Activated CD8-positive, alpha-beta T cell treated with anti-CD3 and anti-CD28 coated beads, Interleukin-2, amount 10 ng/mL, durations not matched to agents 7 days and 5 days (primary cell): ENCODE measurements around the gene CRYBG2. TPM values are rescaled to one million over a fixed set of nuclear protein-coding genes. Genes with fewer than 3 reads are reported as not detected.
A peak's percentile ranks its signal among the peaks of the same experiment; 100 is the strongest.
"Not testable (repeated sequence)": the region's sequence is repeated elsewhere in the genome, so short reads cannot be mapped to it uniquely, and the experiment has no call there.

Experiments used
- ATAC-seq: fragments of 150-1000 bp; cut with Tn5 transposase; one replicate; pipeline ENCODE4 v1.10.0; 2021; ENCODE audit warnings: moderate library complexity
- CTCF ChIA-PET: fragments of 350-600 bp; sonication (Branson Sonifier 250); formaldehyde crosslinking; loops from one replicate; lab custom pipeline; 2021; ENCODE audit warnings: antibody characterized with exemption; lab: Charles Lee
- POLR2A ChIA-PET: fragments of 350-600 bp; sonication (Branson Sonifier 250); formaldehyde crosslinking; loops from one replicate; lab custom pipeline; 2021; ENCODE audit warnings: antibody characterized with exemption; lab: Charles Lee
- DNase-seq: peaks from one replicate; pipeline ENCODE4 v3.0.0-alpha.2; 2020
- H3K27ac Mint-ChIP-seq: one replicate; pipeline ENCODE4 v1.8.0; 2021; ENCODE audit warnings: mild to moderate bottlenecking, mixed read lengths
- H3K27me3 Mint-ChIP-seq: one replicate; pipeline ENCODE4 v1.8.0; 2021; ENCODE audit warnings: low read depth, mixed read lengths
- H3K36me3 Mint-ChIP-seq: one replicate; pipeline ENCODE4 v1.8.0; 2021; ENCODE audit warnings: low read depth, mixed read lengths
- H3K4me1 Mint-ChIP-seq: one replicate; pipeline ENCODE4 v1.8.0; 2021; ENCODE audit warnings: low read depth, mixed read lengths
- H3K4me3 Mint-ChIP-seq: one replicate; pipeline ENCODE4 v1.8.0; 2021; ENCODE audit warnings: mild to moderate bottlenecking, mixed read lengths
- H3K9me3 Mint-ChIP-seq: one replicate; pipeline ENCODE4 v1.8.0; 2022; ENCODE audit warnings: mixed read lengths; ENCODE audit not compliant: insufficient read depth
- total RNA-seq, 2 experiments: library from RNA; stranded (reverse); gene quantifications; one replicate each; pipeline ENCODE4 v1.2.3, GENCODE V29; 2021

CRYBG2 gene
- total RNA-seq, 2 experiments from 2014 or later: 7.6 to 8.7 TPM

DNA sequence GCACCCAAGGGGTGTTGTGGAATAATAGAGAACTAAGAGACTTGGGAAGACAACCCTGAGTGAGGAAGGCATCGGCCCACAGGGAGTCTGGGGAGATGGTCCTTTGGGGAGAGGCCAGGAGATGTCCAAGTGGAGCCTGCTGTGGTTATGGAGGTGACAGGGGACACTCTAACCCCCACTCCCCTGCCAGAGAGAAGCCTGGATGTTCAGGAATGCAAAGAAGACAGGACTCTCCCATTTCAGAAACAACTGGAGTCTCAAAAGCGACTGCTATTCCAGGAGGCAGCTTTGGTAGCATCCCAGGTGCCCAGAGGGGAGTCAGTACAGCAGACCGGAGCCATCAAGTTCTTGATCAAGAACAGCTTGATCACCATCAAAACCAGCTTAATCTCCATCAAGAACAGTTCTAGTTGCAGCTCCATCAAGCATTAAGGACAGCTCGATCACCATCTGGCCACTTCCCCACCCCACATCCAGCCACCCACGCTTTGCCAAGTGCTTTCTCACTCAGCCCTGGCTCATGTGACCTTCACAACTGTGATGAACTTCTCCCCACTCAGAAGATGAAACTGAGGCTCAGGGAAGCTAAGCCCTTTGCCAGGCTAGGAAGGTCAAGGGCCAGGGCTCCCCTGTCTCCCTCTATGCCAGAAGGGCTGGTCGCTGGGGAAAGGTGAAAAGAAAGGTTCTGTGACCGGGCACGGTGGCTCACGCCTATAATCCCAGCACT is 35.4 kb downstream of the CRYBG2 start:
- ATAC-seq: no peak
- no peaks in the 10 kb centered on the region for H3K9me3 Mint-ChIP-seq
- H3K4me3 Mint-ChIP-seq: peak overlapping the region; percentile 84

DNA sequence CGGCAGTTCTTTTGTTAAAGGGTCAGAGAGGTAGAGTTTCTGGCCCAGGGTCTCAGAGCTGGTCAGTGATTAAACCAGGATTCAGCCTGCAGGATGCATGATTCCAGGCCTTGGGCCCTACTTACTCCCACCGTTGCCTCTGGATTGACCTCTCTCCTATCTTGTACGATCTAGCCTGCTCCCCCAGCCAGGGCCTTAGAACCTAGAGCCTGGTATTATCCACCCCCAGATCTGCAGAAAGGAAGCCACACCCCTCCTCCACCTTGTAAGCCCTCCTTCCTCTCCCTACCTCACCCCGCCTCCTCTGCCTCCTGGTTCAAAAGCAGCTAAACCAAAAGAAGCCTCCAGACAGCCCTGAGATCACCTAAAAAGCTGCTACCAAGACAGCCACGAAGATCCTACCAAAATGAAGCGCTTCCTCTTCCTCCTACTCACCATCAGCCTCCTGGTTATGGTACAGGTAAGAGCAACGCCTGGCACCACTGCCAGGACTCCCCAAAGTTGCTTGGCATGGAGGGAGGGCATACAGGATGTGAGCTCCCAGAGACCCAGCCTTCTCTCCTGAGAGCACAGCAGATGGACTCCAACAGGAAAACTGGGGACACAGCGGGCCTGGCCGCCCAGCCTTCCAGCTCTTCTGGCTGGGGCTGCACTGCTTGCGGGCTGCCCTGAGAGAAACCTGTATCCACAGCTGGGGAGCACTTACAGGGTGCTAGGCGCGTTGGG is 36.2 kb downstream of the CRYBG2 start, which contains the start of gene CD52:
TSS of gene CD52 (plus strand) at position 347 of the 726 bp plus-strand sequence. CDS start at position 407, 60 bp downstream.
- ChIA-PET POLR2A (interaction anchor here (0.7 to 10.8 kb wide), 10 partner anchors 8 to 98 kb away, joined by 3 to 409 read pairs (median 4); partner anchors contain the start of genes CEP85, SH3BGRL3 and UBXN11), CTCF (interaction anchor here (0.6 to 11.5 kb wide), 22 partner anchors 10 to 192 kb away, joined by 3 to 591 read pairs (median 4); partner anchors contain the start of genes CEP85, DHDDS, SH3BGRL3 and UBXN11)
- no peaks in the 10 kb centered on the region for H3K27me3 Mint-ChIP-seq
- peak; percentile 83 for ATAC-seq
- peak; percentile 92 for DNase-seq
- peaks cover 71% of the 10 kb centered on the region for H3K4me1 Mint-ChIP-seq
- peak within 1 kb of the TSS; percentile 78 for H3K27ac Mint-ChIP-seq
- peak within 1 kb of the TSS; percentile 84 for H3K4me3 Mint-ChIP-seq
- no peaks in the 10 kb centered on the region for H3K9me3 Mint-ChIP-seq
- peaks cover 47% of the 10 kb centered on the region for H3K36me3 Mint-ChIP-seq

More for the DNA sequence above, 35.4 kb downstream of the CRYBG2 start:
- Mint-ChIP-seq H3K27me3 (no peaks in the 10 kb centered on the region), H3K4me1 (peaks cover 72% of the 10 kb centered on the region), H3K36me3 (peaks cover 54% of the 10 kb centered on the region), H3K27ac (peak overlapping the region; percentile 78)
- ChIA-PET CTCF (interaction anchor here (0.6 to 11.5 kb wide), 22 partner anchors 10 to 192 kb away, joined by 3 to 591 read pairs (median 4); partner anchors contain the start of genes CEP85, DHDDS, SH3BGRL3 and UBXN11), POLR2A (interaction anchor here (0.7 to 10.8 kb wide), 9 partner anchors 8 to 98 kb away, joined by 3 to 409 read pairs (median 6); partner anchors contain the start of genes CEP85, SH3BGRL3 and UBXN11)
- DNase-seq: peak; percentile 44

DNA sequence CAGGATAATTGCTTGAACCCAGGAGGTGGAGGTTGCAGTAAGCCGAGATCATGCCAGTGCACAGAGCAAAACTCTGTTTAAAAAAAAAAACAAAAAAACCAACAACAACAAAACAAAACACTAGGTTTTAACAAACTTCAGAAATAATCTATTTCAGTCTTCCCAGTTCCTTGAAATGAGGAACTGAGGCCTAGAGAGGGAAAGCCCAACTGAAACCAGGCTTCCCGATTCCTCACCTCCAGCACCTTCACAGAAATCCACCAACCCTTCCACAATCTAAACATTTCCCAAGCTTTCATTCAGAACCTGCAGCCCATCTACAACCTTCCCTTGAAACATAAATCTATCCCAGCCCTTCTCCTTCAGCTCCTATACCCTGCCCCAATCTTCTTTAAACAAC is 36.8 kb downstream of the CRYBG2 start:
- ChIA-PET POLR2A (interaction anchor here (0.9 to 10.8 kb wide), 9 partner anchors 8 to 83 kb away, joined by 3 to 409 read pairs (median 6); partner anchors contain the start of genes CEP85, SH3BGRL3 and UBXN11), CTCF (interaction anchor here (1.0 to 11.5 kb wide), 14 partner anchors 9 to 115 kb away, joined by 3 to 591 read pairs (median 6); partner anchors contain the start of genes CEP85, DHDDS, SH3BGRL3 and UBXN11)
- DNase-seq (no peak), ATAC-seq (no peak)
- Mint-ChIP-seq H3K27me3 (no peaks in the 10 kb centered on the region), H3K36me3 (peaks cover 41% of the 10 kb centered on the region), H3K27ac (peak overlapping the region; percentile 78), H3K9me3 (no peaks in the 10 kb centered on the region), H3K4me1 (peaks cover 65% of the 10 kb centered on the region), H3K4me3 (peak overlapping the region; percentile 84)

DNA sequence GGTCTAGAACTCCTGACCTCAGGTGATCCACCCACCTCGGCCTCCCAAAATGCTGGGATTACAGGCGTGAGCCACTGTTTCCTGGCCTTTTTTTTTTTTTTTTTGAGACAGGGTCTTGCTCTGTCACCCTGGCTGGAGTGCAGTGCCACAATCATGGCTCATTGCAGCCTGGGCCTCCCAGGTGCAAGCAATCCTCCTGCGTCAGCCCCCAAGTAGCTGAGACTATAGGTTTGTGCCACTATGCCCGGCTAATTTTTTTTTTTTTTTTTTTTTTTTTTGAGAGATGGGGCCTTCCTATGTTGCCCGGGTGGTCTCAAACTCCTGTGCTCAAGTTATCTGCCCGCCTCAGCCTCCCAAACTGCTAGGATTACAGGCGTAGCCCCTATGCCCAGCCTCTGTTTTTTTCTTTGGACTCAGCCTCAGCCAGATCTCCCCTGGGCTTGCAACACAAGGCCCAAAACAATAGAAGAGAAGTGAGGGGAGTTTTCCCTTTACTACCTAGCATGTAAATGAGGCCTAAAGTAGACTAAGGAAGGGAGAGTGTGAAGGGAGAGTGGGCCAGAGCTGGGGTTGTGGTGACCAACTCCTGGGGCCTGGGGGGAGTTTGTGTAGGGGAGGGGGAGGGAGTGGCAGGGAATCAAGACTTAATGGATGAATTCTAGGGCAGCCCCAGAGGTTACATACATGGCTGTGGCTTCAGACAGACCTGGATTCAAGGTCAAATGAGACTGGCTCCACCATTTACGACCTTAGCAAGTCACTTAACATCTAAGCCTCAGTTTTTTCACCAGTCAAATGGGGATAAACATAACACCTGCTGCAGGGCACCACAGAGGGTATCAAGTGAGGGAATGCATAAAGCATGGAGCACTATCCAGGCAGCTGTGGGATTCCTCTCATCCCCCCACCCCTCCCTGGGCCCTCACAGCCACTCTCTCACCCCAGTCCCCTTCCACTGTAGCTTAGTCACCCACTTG is 37.8 kb downstream of the CRYBG2 start:
- Mint-ChIP-seq H3K4me1 (peaks cover 61% of the 10 kb centered on the region), H3K27me3 (no peaks in the 10 kb centered on the region), H3K27ac (peak overlapping the region; percentile 75), H3K4me3 (peak overlapping the region; percentile 84), H3K36me3 (peaks cover 32% of the 10 kb centered on the region), H3K9me3 (no peaks in the 10 kb centered on the region)
- POLR2A ChIA-PET: interaction anchor here (1.3 to 10.8 kb wide), 3 partner anchors 9 to 63 kb away, joined by 3 to 409 read pairs (median 51); partner anchors contain the start of genes SH3BGRL3 and UBXN11
- ATAC-seq (no peak), DNase-seq (no peak)
- CTCF ChIA-PET: interaction anchor here (1.1 to 11.5 kb wide), 10 partner anchors 8 to 101 kb away, joined by 4 to 591 read pairs (median 7); partner anchors contain the start of genes CEP85, SH3BGRL3 and UBXN11

DNA sequence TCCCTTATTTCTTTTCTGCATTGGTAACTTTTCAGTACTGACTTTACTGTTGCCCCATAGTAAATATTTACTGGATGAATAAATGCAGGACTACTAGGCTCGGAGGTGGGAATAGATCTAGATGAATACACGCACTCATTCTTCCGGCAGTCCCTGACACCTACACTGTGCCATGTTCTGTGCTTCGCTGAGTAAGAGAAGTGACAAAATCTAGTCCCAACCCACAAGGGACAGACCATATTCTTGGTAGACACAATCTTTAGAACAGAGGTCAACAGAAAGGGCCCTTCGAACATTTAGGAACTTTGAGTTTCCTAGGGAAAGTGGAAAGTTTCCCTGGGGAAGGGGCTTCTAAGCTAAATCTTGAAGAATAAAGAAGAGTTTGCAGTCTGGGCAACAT is 39.4 kb downstream of the CRYBG2 start:
- no peak for ATAC-seq
- Mint-ChIP-seq H3K4me3 (peak overlapping the region; percentile 9), H3K36me3 (peaks cover 20% of the 10 kb centered on the region), H3K27me3 (no peaks in the 10 kb centered on the region), H3K4me1 (peaks cover 52% of the 10 kb centered on the region), H3K27ac (peak overlapping the region; percentile 75), H3K9me3 (no peaks in the 10 kb centered on the region)
- no peak for DNase-seq
- POLR2A ChIA-PET: interaction anchor here (1.1 to 10.8 kb wide), 2 partner anchors 12 to 31 kb away, joined by 3 to 409 read pairs; partner anchors contain the start of gene SH3BGRL3
- CTCF ChIA-PET: interaction anchor here (0.6 to 11.5 kb wide), 9 partner anchors 8 to 103 kb away, joined by 3 to 591 read pairs (median 6); partner anchors contain the start of genes CEP85, SH3BGRL3 and UBXN11

DNA sequence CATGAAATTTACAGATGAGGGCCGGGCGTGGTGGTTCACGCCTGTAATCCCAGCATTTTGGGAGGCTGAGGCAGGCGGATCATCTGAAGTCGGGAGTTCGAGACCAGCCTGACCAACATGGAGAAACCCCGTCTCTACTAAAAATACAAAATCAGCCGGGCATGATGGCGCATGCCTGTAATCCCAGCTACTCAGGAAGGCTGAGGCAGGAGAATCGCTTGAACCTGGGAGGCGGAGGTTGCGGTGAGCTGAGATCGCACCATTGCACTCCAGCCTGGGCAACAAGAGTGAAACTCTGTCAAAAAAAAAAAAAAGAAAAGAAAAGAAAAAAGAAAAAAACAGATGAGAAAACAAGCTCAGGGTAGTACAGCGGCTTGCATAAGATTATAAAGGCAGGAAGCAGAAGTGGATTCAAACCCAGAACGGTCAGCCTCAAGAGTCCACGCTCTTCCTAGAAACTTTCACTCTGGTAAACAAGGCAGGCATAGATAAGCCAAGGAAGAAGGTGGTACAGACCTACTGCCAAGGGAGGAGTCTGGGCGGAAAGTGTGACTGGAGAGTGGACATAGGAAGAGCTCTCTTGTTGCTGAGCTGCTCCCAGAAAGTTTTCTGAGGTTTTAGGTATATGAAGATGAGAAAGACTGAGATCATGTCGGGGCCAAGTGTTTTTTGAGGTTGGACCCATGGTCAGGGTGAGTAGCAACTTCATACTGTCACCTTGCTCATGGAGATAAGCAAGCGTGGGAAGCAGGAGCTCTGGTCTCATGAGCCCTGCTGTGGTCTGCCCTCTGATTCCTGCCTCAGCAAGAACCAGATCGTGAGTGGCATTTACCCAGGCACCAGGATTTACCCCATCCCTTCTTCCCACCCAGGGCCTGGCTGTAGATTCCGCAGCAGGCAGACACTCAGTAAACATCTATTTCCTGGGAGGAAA is 45.7 kb downstream of the CRYBG2 start:
- POLR2A ChIA-PET: interaction anchor here (0.6 to 4.9 kb wide), 8 partner anchors 10 to 192 kb away, joined by 3 to 79 read pairs (median 6); partner anchors contain the start of genes CD52, HMGN2 and SH3BGRL3

DNA sequence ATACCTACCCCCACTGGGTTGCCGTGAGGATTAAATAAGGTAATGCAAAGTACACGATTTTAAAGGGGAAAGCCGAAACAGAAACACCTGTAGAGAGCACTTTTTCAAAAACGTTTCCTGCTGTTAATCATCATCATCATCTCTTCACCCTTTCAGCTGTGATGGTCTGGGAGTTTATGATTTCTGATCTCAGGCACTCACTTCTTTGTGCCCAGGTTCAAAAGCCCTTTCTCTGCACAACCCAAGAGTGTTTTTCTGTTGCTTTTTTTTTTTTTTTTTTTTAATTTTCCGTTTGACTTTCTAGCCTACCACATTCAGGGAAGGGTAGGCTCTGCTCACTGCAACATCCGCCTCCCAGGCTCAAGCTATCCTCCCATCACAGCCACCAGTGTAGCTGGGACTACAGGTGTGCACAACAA is 46.6 kb downstream of the CRYBG2 start:
- peak overlapping the region; percentile 96 for H3K27ac Mint-ChIP-seq
- H3K4me1 Mint-ChIP-seq: peaks cover 43% of the 10 kb centered on the region
- ChIA-PET CTCF (interaction anchor here (0.7 to 6.1 kb wide), 17 partner anchors 8 to 164 kb away, joined by 3 to 159 read pairs (median 4); partner anchors contain the start of genes CD52, DHDDS and SH3BGRL3), POLR2A (interaction anchor here (1.7 to 4.9 kb wide), 5 partner anchors 11 to 193 kb away, joined by 3 to 79 read pairs (median 15); partner anchors contain the start of genes CD52 and SH3BGRL3)
- ATAC-seq: peak; percentile 11
- peak overlapping the region; percentile 99 for H3K4me3 Mint-ChIP-seq
- H3K9me3 Mint-ChIP-seq: no peaks in the 10 kb centered on the region
- peaks cover 5% of the 10 kb centered on the region for H3K36me3 Mint-ChIP-seq
- no peaks in the 10 kb centered on the region for H3K27me3 Mint-ChIP-seq
- peak; percentile 38 for DNase-seq

More for the DNA sequence above, 45.7 kb downstream of the CRYBG2 start:
- ATAC-seq, H3K9me3 Mint-ChIP-seq, H3K36me3 Mint-ChIP-seq, DNase-seq, H3K27me3 Mint-ChIP-seq: not testable (repeated sequence)
- CTCF ChIA-PET: interaction anchor here (0.7 to 6.1 kb wide), 16 partner anchors 10 to 163 kb away, joined by 3 to 159 read pairs (median 4); partner anchors contain the start of genes CD52, DHDDS and SH3BGRL3
- Mint-ChIP-seq H3K4me3 (peak overlapping the region; percentile 99), H3K4me1 (peaks cover 47% of the 10 kb centered on the region), H3K27ac (peak overlapping the region; percentile 96)

DNA sequence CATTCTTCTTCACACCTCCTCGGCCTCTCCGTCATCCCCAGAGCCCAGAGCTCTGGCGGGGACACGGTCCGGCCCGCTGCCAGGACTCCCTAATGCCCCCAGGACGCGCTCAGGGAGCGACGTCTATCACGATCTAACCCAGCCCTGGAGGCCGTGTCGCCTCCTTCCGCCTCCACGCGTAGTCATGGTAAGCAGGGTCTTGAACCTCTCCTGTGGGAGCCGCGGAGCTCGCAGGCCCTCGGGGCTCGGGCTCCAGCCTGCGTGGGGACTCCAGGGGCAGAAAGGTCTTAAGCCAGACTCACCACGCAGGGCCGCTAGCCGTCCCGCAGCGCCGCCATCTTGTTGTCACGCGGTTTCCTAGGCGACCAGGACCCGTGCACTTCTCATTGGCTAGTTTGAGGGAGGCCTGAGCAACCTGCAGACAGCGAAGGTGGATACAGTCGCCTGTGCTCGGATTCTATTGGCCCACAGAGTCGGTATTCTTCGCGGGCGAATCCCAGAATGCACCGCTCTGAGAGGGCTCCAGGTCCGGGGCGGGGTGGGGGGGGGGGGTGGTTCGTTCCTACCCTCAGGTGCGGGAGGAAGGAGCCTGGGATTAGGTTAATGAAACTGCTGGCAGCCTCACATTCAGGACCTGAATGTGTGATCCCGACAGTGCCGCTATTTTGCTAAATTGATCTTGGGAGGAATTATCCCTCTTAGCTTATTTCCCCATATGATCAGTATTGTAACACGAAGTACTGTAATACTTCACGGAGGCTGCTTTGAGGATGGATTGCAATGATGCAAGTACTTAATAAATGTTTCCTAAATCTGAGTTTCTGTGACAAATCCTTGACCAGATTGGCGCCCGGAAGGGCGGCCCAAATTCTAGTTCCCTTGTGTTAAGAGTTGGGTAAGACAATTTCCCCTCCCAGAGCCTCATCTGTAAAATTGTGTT is 47.4 kb downstream of the CRYBG2 start, which contains the start of gene UBXN11:
TSS of gene UBXN11 (minus strand) at position 347 of the 940 bp plus-strand sequence. CDS start 3,753 bp downstream, outside the sequence.
- peak within 1 kb of the TSS; percentile 96 for H3K27ac Mint-ChIP-seq
- CTCF ChIA-PET: interaction anchor here (0.8 to 6.1 kb wide), 12 partner anchors 9 to 165 kb away, joined by 3 to 159 read pairs (median 5); partner anchors contain the start of gene CD52
- POLR2A ChIA-PET: interaction anchor here (1.4 to 4.9 kb wide), 7 partner anchors 9 to 194 kb away, joined by 3 to 79 read pairs (median 10); partner anchors contain the start of genes CD52 and SH3BGRL3
- no peaks in the 10 kb centered on the region for H3K9me3 Mint-ChIP-seq
- ATAC-seq: peak; percentile 99
- peak; percentile 97 for DNase-seq
- H3K4me1 Mint-ChIP-seq: peaks cover 38% of the 10 kb centered on the region
- H3K27me3 Mint-ChIP-seq: no peaks in the 10 kb centered on the region
- H3K4me3 Mint-ChIP-seq: peak within 1 kb of the TSS; percentile 99
- H3K36me3 Mint-ChIP-seq: peaks cover 5% of the 10 kb centered on the region
